Panc1 (cell line): ENCODE measurements around the gene KCNC1. TPM values are rescaled to one million over a fixed set of nuclear protein-coding genes. Genes with fewer than 3 reads are reported as not detected.

Experiments used
- ATAC-seq: fragments of 200-7000 bp; cut with Tn5 transposase; 2 replicates; pipeline ENCODE4 v1.9.1; 2020; ENCODE audit warnings: mild to moderate bottlenecking, moderate library complexity
- BruUV-seq: library from RNA; stranded (reverse); fragments of 400-500 nt; replicated peaks from 2 replicates; lab custom pipeline; 2021; lab: Mats Ljungman, UMichigan
- CTCF ChIA-PET: fragments of 300-600 bp; sonication (Branson Sonifier 250); formaldehyde crosslinking; loops from one replicate; lab custom pipeline; 2022; ENCODE audit warnings: antibody characterized with exemption; lab: Charles Lee
- POLR2A ChIA-PET: fragments of 300-600 bp; sonication (Branson Sonifier 250); formaldehyde crosslinking; loops from one replicate; lab custom pipeline; 2022; ENCODE audit warnings: antibody characterized with exemption; lab: Charles Lee
- DNase-seq: peaks from one replicate; pipeline ENCODE4 v3.0.0-alpha.2; 2010; ENCODE audit warnings: low read depth, low spot score
- H3K27ac ChIP-seq: 2 replicates; pipeline ENCODE4 v1.5.1; 2011; ENCODE audit warnings: mild to moderate bottlenecking, low read length, inconsistent platforms
- H3K27me3 ChIP-seq: fragments of 200-500 bp; sonication (Bioruptor generic); 2 replicates; pipeline ENCODE4 v1.6.0; 2014; ENCODE audit warnings: low read length, inconsistent platforms; ENCODE audit not compliant: control insufficient read depth, insufficient read depth
- H3K36me3 ChIP-seq: fragments of 200-500 bp; sonication (Bioruptor generic); 2 replicates; pipeline ENCODE4 v1.5.1; 2014; ENCODE audit warnings: inconsistent platforms, mild to moderate bottlenecking, low read length, moderate library complexity; ENCODE audit not compliant: control insufficient read depth, insufficient read depth
- H3K4me1 ChIP-seq: 2 replicates; pipeline ENCODE4 v1.5.1; 2011; ENCODE audit warnings: inconsistent platforms, mild to moderate bottlenecking, low read length, moderate library complexity; ENCODE audit not compliant: control insufficient read depth, insufficient read depth
- H3K4me3 ChIP-seq, 2 experiments: 2 replicates each; pipeline ENCODE4 v1.5.1; 2011 to 2012; ENCODE audit warnings: low read depth in 2 of 2, low read length in 2 of 2, mild to moderate bottlenecking in 2 of 2, inconsistent platforms in 1 of 2, moderate library complexity in 1 of 2
- H3K9me3 ChIP-seq: fragments of 200-500 bp; sonication (Bioruptor generic); 2 replicates; pipeline ENCODE4 v1.5.1; 2014; ENCODE audit warnings: low read depth, mild to moderate bottlenecking, inconsistent platforms, low read length, moderate library complexity; ENCODE audit not compliant: control insufficient read depth, insufficient read depth
- POLR2AphosphoS5 ChIP-seq: IDR thresholded peaks from 2 replicates; pipeline ENCODE4 v1.6.1; 2012; ENCODE audit warnings: mild to moderate bottlenecking, low read depth, low read length, moderate library complexity
- SIN3A ChIP-seq: IDR thresholded peaks from 2 replicates; pipeline ENCODE4 v1.6.1; 2012; ENCODE audit warnings: low read depth, mild to moderate bottlenecking, low read length, moderate library complexity, borderline replicate concordance; ENCODE audit not compliant: insufficient read depth
- TCF7L2 ChIP-seq: IDR thresholded peaks from 2 replicates; pipeline ENCODE4 v1.6.1; 2011; ENCODE audit warnings: mild to moderate bottlenecking, low read depth, low read length, inconsistent platforms
- in situ Hi-C: cut with HindIII; loops from 2 replicates; pipeline ENCODE4 v1.10.0; 2016; ENCODE audit warnings: low sequenced_read_pairs, low pct_unique_long_range_greater_than_20kb
- intact Hi-C: fragments of 100-400 bp; cut with micrococcal nuclease; formaldehyde crosslinking; loops from one replicate; pipeline ENCODE4 v1.10.0; 2022; ENCODE audit not compliant: unreplicated experiment
- total RNA-seq: library from RNA; stranded (reverse); gene quantifications from one replicate; pipeline ENCODE4 v1.2.1, GENCODE V29; 2021; ENCODE audit not compliant: unreplicated experiment
- TF ChIP-seq, protein P1 (sequence below), 2 experiments: IDR thresholded peaks; 2 replicates each; pipeline ENCODE4 v1.6.1; 2011 to 2012; ENCODE audit warnings: low read depth in 2 of 2, control low read depth in 1 of 2, low read length in 1 of 2, mild to moderate bottlenecking in 1 of 2, moderate library complexity in 1 of 2; ENCODE audit not compliant: insufficient read depth in 1 of 2
- TF ChIP-seq, protein P2 (sequence below): fragments of 450-650 bp; IDR thresholded peaks from 2 replicates; pipeline ENCODE4 v1.5.1; 2017; ENCODE audit warnings: mild to moderate bottlenecking

The KCNC1 gene
- total RNA-seq, 1 experiment from 2014 or later: 0.95 TPM

DNA sequence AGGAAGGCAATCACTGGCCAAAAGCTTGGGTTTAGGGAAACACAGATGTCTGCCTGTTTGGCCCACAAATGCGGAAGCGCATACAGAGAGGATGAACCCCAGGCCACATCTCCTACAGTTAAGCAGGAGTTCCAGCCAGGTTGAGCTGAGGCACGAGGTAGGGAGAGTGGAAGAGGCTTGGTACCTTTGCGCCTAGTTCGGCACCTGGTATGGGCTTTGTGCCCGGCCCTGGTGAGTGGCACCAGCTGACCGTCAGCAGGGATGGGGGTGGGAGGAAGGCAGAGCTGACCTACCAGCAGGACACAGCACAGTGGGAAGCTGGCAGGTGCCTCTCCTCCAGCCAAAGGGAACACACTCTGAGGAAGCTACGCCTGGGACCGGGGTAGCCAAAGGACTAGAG is 57.6 kb downstream of the KCNC1 start:
- Histone ChIP-seq H3K4me3 (no peak overlapping the region), H3K9me3 (no peaks in the 10 kb centered on the region), H3K36me3 (no peaks in the 10 kb centered on the region), H3K4me1 (no peaks in the 10 kb centered on the region), H3K27ac (no peak overlapping the region), H3K27me3 (no peaks in the 10 kb centered on the region)
- no TSS peak for BruUV-seq
- in situ Hi-C loops (no loop called here), intact Hi-C loops (no loop called here)
- ATAC-seq (no peak), DNase-seq (no peak)
- TF ChIP-seq SIN3A: no peak
- TF ChIP-seq, protein P1, sequence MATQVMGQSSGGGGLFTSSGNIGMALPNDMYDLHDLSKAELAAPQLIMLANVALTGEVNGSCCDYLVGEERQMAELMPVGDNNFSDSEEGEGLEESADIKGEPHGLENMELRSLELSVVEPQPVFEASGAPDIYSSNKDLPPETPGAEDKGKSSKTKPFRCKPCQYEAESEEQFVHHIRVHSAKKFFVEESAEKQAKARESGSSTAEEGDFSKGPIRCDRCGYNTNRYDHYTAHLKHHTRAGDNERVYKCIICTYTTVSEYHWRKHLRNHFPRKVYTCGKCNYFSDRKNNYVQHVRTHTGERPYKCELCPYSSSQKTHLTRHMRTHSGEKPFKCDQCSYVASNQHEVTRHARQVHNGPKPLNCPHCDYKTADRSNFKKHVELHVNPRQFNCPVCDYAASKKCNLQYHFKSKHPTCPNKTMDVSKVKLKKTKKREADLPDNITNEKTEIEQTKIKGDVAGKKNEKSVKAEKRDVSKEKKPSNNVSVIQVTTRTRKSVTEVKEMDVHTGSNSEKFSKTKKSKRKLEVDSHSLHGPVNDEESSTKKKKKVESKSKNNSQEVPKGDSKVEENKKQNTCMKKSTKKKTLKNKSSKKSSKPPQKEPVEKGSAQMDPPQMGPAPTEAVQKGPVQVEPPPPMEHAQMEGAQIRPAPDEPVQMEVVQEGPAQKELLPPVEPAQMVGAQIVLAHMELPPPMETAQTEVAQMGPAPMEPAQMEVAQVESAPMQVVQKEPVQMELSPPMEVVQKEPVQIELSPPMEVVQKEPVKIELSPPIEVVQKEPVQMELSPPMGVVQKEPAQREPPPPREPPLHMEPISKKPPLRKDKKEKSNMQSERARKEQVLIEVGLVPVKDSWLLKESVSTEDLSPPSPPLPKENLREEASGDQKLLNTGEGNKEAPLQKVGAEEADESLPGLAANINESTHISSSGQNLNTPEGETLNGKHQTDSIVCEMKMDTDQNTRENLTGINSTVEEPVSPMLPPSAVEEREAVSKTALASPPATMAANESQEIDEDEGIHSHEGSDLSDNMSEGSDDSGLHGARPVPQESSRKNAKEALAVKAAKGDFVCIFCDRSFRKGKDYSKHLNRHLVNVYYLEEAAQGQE (IDR thresholded peaks at IDR 0.05; ENCODE audit: insufficient read depth in 1 of 2, low read depth in 2 of 2, low read length in 1 of 2): no peak
- TF ChIP-seq, protein P2, sequence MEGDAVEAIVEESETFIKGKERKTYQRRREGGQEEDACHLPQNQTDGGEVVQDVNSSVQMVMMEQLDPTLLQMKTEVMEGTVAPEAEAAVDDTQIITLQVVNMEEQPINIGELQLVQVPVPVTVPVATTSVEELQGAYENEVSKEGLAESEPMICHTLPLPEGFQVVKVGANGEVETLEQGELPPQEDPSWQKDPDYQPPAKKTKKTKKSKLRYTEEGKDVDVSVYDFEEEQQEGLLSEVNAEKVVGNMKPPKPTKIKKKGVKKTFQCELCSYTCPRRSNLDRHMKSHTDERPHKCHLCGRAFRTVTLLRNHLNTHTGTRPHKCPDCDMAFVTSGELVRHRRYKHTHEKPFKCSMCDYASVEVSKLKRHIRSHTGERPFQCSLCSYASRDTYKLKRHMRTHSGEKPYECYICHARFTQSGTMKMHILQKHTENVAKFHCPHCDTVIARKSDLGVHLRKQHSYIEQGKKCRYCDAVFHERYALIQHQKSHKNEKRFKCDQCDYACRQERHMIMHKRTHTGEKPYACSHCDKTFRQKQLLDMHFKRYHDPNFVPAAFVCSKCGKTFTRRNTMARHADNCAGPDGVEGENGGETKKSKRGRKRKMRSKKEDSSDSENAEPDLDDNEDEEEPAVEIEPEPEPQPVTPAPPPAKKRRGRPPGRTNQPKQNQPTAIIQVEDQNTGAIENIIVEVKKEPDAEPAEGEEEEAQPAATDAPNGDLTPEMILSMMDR: no peak
- no peak for TF ChIP-seq POLR2AphosphoS5
- TF ChIP-seq TCF7L2: no peak
- ChIA-PET POLR2A (no interaction called here), CTCF (no interaction called here)

DNA sequence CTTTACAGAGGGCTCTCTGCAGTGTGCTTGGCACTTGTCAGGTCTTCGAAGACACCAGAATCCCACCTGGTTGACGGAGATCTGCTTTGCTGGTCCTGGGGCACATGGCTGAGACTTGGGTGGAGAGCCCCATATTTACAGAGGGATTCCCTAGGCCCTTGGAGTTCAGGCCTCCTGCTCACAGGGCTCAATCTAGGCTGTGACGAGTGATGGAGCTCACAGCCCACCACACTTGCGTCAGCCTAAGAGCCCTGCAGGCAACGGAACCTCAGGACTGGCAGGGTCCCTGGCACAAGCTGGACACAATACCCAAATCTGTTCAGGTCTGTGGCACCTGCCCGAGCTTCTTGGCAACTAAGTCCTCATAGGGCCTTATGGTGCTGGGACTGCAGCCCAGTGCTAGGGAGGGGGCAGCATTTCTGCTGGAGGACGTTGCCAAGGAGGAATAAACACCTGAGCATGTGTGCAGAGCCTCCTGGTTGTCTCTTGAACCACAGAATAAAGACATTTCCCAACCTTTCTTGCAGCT is 59.1 kb downstream of the KCNC1 start:
- no peaks in the 10 kb centered on the region for H3K36me3 ChIP-seq
- no peaks in the 10 kb centered on the region for H3K9me3 ChIP-seq
- CTCF ChIA-PET: no interaction called here
- no peak overlapping the region for H3K27ac ChIP-seq
- intact Hi-C loops: no loop called here
- H3K4me1 ChIP-seq: no peaks in the 10 kb centered on the region
- no peak overlapping the region for H3K4me3 ChIP-seq
- H3K27me3 ChIP-seq: no peaks in the 10 kb centered on the region
- POLR2A ChIA-PET: no interaction called here
- ATAC-seq (no peak), DNase-seq (no peak)
- no TSS peak for BruUV-seq
- in situ Hi-C loops: no loop called here
- TF ChIP-seq SIN3A (no peak), POLR2AphosphoS5 (no peak), TCF7L2 (no peak)
- TF ChIP-seq, protein P2: no peak
- TF ChIP-seq, protein P1 (IDR thresholded peaks at IDR 0.05; ENCODE audit: insufficient read depth in 1 of 2, low read depth in 2 of 2, low read length in 1 of 2): no peak
